ENCODE data around the gene VPS51.

- no peak for TF ChIP-seq SP1 (IDR thresholded peaks at IDR 0.05)
- TF ChIP-seq CTCF (IDR thresholded peaks at IDR 0.05; ENCODE audit: low read depth, low read length, missing input control): peak; percentile 77
- TF ChIP-seq, protein P1, sequence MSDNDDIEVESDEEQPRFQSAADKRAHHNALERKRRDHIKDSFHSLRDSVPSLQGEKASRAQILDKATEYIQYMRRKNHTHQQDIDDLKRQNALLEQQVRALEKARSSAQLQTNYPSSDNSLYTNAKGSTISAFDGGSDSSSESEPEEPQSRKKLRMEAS (IDR thresholded peaks at IDR 0.05): no peak
- TF ChIP-seq, protein P2, sequence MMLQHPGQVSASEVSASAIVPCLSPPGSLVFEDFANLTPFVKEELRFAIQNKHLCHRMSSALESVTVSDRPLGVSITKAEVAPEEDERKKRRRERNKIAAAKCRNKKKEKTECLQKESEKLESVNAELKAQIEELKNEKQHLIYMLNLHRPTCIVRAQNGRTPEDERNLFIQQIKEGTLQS (IDR thresholded peaks at IDR 0.05): no peak
- no peak for TF ChIP-seq FOXA1 (IDR thresholded peaks at IDR 0.05)
- no peak for TF ChIP-seq TAF1 (conservative IDR thresholded peaks at IDR 0.05)
- TF ChIP-seq, protein P3, sequence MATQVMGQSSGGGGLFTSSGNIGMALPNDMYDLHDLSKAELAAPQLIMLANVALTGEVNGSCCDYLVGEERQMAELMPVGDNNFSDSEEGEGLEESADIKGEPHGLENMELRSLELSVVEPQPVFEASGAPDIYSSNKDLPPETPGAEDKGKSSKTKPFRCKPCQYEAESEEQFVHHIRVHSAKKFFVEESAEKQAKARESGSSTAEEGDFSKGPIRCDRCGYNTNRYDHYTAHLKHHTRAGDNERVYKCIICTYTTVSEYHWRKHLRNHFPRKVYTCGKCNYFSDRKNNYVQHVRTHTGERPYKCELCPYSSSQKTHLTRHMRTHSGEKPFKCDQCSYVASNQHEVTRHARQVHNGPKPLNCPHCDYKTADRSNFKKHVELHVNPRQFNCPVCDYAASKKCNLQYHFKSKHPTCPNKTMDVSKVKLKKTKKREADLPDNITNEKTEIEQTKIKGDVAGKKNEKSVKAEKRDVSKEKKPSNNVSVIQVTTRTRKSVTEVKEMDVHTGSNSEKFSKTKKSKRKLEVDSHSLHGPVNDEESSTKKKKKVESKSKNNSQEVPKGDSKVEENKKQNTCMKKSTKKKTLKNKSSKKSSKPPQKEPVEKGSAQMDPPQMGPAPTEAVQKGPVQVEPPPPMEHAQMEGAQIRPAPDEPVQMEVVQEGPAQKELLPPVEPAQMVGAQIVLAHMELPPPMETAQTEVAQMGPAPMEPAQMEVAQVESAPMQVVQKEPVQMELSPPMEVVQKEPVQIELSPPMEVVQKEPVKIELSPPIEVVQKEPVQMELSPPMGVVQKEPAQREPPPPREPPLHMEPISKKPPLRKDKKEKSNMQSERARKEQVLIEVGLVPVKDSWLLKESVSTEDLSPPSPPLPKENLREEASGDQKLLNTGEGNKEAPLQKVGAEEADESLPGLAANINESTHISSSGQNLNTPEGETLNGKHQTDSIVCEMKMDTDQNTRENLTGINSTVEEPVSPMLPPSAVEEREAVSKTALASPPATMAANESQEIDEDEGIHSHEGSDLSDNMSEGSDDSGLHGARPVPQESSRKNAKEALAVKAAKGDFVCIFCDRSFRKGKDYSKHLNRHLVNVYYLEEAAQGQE (IDR thresholded peaks at IDR 0.05): no peak
- no peak for TF ChIP-seq GABPA (IDR thresholded peaks at IDR 0.05 in 1 of 2, conservative IDR thresholded peaks at IDR 0.05 in 1 of 2)
- TF ChIP-seq JUND (IDR thresholded peaks at IDR 0.05): no peak
- TF ChIP-seq YY1 (IDR thresholded peaks at IDR 0.05): no peak
- TF ChIP-seq RXRA (IDR thresholded peaks at IDR 0.05): no peak
- no peak for TF ChIP-seq HNF4G (IDR thresholded peaks at IDR 0.05)
Measured at GRCh38 chr11:65078151-65078550, 17.9 kb upstream of the VPS51 start.

Data from liver (tissue), 3 donors.